ENCODE results near the gene GJD3. TPM values are rescaled to one million over a fixed set of nuclear protein-coding genes. Genes with fewer than 3 reads are reported as not detected.

Gene GJD3
- total RNA-seq, 1 donor from 2014 or later = 0.36 TPM

DNA sequence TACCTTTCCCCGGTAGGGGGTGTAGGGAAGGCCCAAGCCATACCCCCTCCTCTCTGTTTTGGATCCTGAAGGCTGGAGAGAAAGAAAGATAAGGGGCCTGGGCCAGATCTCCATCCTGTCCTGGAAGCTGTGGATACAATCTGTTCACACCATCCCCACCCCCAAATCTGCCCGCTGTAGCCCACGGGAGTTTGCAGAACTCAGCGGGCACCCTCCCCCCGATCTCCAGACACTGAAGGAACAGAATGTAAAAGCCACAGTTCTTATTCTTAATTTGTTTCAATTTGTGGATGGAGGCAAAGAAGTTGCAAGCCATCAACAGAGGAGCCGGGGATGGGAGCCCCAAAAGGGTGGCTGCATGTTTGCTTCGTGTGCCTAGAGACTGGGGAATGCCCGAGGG is 27.2 kb downstream of the GJD3 start:
- H3K4me3 Mint-ChIP-seq = no peak overlapping the region

DNA sequence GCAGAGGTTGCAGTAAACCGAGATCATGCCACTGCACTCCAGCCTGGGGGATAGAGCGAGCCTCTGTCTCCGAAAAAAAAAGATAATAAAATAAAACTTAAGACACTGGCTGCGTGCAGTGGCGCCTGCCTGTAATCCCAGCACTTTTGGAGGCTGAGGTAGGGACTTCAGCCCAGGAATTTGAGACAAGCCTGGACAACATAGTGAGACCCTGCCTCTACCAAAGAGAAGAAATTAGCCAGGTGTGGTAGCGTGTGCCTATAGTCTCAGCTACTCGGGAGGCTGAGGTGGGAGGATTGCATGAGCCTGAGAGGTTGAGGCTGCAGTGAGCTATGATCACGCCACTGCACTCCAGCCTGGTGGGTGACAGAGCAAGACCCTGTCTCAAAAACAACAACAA is 28.9 kb downstream of the GJD3 start:
- H3K9me3 Mint-ChIP-seq = no peaks in the 10 kb centered on the region
- peaks cover 44% of the 10 kb centered on the region for H3K4me1 Mint-ChIP-seq (ENCODE audit: unreplicated experiment)
- H3K27me3 Mint-ChIP-seq = no peaks in the 10 kb centered on the region
- no peak overlapping the region for H3K4me3 Mint-ChIP-seq
- no peak for DNase-seq (ENCODE audit: extremely low spot score, unreplicated experiment)
- H3K27ac Mint-ChIP-seq = no peak overlapping the region
- peaks cover 17% of the 10 kb centered on the region for H3K36me3 Mint-ChIP-seq
- TF ChIP-seq, protein P1, sequence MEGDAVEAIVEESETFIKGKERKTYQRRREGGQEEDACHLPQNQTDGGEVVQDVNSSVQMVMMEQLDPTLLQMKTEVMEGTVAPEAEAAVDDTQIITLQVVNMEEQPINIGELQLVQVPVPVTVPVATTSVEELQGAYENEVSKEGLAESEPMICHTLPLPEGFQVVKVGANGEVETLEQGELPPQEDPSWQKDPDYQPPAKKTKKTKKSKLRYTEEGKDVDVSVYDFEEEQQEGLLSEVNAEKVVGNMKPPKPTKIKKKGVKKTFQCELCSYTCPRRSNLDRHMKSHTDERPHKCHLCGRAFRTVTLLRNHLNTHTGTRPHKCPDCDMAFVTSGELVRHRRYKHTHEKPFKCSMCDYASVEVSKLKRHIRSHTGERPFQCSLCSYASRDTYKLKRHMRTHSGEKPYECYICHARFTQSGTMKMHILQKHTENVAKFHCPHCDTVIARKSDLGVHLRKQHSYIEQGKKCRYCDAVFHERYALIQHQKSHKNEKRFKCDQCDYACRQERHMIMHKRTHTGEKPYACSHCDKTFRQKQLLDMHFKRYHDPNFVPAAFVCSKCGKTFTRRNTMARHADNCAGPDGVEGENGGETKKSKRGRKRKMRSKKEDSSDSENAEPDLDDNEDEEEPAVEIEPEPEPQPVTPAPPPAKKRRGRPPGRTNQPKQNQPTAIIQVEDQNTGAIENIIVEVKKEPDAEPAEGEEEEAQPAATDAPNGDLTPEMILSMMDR (conservative IDR thresholded peaks at IDR 0.05) = no peak

More for the DNA sequence above, 27.2 kb downstream of the GJD3 start:
- Mint-ChIP-seq H3K27me3 (no peaks in the 10 kb centered on the region), H3K27ac (no peak overlapping the region), H3K4me1 (ENCODE audit: unreplicated experiment) (peaks cover 42% of the 10 kb centered on the region), H3K9me3 (no peaks in the 10 kb centered on the region), H3K36me3 (peaks cover 12% of the 10 kb centered on the region)
- TF ChIP-seq, protein P1 (conservative IDR thresholded peaks at IDR 0.05) = no peak
- DNase-seq (ENCODE audit: extremely low spot score, unreplicated experiment) = no peak

DNA sequence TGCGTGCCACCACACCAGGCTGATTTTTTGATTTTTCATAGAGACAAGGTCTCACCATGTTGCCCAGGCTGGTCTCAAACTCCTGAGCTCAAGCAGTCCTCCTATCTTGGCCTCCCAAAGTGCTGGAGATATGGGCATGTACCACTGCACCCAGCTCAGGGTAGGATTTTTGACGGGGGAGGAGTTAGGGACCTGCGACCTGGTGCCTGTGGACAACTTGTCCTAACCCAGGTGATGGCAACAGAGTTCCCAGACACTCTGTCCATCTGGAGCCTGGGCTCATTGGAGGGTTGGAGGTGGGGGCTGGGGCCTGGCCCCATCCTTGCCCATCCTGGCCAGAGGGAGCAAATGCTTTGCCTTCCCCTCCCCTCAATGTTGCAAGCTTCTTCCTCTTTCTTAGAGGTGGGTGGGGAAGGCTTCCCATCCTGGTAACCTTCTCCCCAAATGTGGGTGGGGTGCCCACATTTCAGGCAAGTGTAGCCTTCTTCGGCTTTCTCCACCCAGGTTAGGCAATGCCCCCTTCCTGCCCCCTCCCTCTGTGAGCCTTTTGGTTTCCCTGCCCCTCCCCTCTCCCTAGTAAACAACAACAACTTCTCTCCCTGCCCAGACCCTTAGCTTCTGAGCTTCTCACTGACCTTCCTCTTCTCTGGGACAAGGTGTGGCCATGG is 30.6 kb downstream of the GJD3 start:
- Mint-ChIP-seq H3K4me1 (ENCODE audit: unreplicated experiment) (peaks cover 32% of the 10 kb centered on the region), H3K27ac (peak overlapping the region; percentile 54), H3K36me3 (peaks cover 13% of the 10 kb centered on the region), H3K27me3 (no peaks in the 10 kb centered on the region), H3K4me3 (no peak overlapping the region), H3K9me3 (no peaks in the 10 kb centered on the region)
- TF ChIP-seq, protein P1 (conservative IDR thresholded peaks at IDR 0.05) = no peak
- no peak for DNase-seq (ENCODE audit: extremely low spot score, unreplicated experiment)

DNA sequence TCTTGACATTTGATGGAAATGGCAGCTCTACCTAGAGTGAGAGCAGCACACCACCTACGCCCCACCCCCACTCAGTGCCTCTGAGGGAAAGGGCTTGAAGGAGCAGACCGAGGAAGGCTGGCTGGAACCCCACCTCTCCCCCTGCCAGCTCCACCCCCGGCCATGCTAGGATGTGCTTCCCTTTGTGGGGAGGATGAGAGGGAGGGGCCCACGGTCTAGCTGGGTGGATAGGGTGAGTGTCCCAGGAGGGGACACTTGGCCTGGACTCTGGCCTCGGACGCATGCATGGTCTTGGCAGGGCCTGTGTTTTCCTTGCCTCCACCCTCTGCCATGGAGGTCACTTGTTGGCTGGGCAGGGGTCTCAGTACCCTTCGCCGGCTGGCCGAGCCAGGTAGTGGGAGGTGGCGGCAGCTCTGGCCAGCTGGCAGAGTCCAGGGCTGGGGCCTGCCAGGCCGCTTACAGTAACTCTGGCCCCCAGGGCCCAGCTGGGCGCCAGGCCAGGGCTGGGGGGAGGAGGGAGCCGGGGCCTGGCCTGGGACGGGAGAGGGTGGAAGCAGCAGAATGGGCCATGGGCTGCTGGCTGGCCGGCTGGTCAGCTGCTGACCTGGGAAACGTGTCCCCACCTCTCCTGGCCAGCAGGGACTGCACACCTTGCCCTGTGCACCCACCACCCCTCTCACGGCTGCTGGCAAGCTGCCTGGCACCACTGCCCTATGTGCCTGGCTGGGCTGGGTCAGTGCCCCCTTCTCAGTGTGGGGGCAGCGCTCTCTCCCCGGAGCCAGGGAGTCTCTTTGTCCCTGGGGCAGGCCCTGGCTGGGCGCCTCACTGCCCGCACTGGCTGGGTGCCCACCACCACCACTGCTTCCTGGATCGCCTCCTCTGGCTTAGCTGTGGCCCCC is 32.5 kb downstream of the GJD3 start:
- Mint-ChIP-seq H3K36me3 (peaks cover 13% of the 10 kb centered on the region), H3K4me1 (ENCODE audit: unreplicated experiment) (peaks cover 43% of the 10 kb centered on the region), H3K9me3 (no peaks in the 10 kb centered on the region), H3K27me3 (no peaks in the 10 kb centered on the region), H3K4me3 (no peak overlapping the region), H3K27ac (peak overlapping the region; percentile 22)
- no peak for DNase-seq (ENCODE audit: extremely low spot score, unreplicated experiment)
- TF ChIP-seq, protein P1 (conservative IDR thresholded peaks at IDR 0.05) = no peak

DNA sequence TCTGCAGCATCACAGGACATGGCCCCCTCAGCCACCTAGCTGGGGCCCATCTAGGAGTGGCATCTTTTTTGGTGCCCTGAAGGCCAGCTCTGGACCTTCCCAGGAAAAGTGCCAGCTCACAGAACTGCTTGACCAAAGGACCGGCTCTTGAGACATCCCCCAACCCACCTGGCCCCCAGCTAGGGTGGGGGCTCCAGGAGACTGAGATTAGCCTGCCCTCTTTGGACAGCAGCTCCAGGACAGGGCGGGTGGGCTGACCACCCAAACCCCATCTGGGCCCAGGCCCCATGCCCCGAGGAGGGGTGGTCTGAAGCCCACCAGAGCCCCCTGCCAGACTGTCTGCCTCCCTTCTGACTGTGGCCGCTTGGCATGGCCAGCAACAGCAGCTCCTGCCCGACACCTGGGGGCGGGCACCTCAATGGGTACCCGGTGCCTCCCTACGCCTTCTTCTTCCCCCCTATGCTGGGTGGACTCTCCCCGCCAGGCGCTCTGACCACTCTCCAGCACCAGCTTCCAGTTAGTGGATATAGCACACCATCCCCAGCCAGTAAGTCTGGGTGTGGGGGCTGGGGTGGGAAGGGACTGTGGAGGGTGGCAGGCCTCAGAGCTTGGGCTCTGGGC is 33.6 kb downstream of the GJD3 start:
- Mint-ChIP-seq H3K4me1 (ENCODE audit: unreplicated experiment) (peaks cover 44% of the 10 kb centered on the region), H3K27me3 (no peaks in the 10 kb centered on the region), H3K36me3 (peaks cover 13% of the 10 kb centered on the region), H3K27ac (peak overlapping the region; percentile 22), H3K4me3 (no peak overlapping the region), H3K9me3 (no peaks in the 10 kb centered on the region)
- TF ChIP-seq, protein P1 (conservative IDR thresholded peaks at IDR 0.05) = no peak
- no peak for DNase-seq (ENCODE audit: extremely low spot score, unreplicated experiment)
